Mucosa of descending colon (tissue), 3 donors: ENCODE measurements around the gene RAB11FIP4. TPM values are rescaled to one million over a fixed set of nuclear protein-coding genes. Genes with fewer than 3 reads are reported as not detected.
A peak's percentile ranks its signal among the peaks of the same experiment; 100 is the strongest.

Experiments used
- ATAC-seq: fragments of 200-7000 bp; cut with Tn5 transposase; one replicate; pipeline ENCODE4 v1.9.1; 2020; ENCODE audit warnings: mild to moderate bottlenecking, moderate library complexity
- DNase-seq, 3 donors: peaks; one replicate each; pipeline ENCODE4 v3.0.0-alpha.2; 2020
- H3K36me3 ChIP-seq: fragments of 200-600 bp; one replicate; pipeline ENCODE4 v1.8.0; 2021; ENCODE audit warnings: low read depth, mild to moderate bottlenecking
- H3K4me1 ChIP-seq: fragments of 200-600 bp; one replicate; pipeline ENCODE4 v1.8.0; 2021; ENCODE audit warnings: low read depth, mild to moderate bottlenecking
- H3K4me3 ChIP-seq: fragments of 200-600 bp; one replicate; pipeline ENCODE4 v1.8.0; 2021; ENCODE audit warnings: mild to moderate bottlenecking
- H3K9me3 ChIP-seq: fragments of 200-600 bp; one replicate; pipeline ENCODE4 v1.8.0; 2021; ENCODE audit warnings: mild to moderate bottlenecking
- CTCF ChIP-seq: fragments of 200-600 bp; IDR thresholded peaks from one replicate; pipeline ENCODE4 v1.8.0; 2022; ENCODE audit warnings: antibody characterized with exemption, mild to moderate bottlenecking
- intact Hi-C, 2 donors: fragments of 100-400 bp; cut with DNase I in 1 of 2; cut with micrococcal nuclease in 1 of 2; formaldehyde crosslinking; loops; one replicate each; pipeline versions ENCODE4 v1.11.0 to v1.11.1; 2022; cut with DNase I, micrococcal nuclease
- total RNA-seq, 3 donors: library from RNA; stranded (reverse); fragmentation: NEBNext Ultra II Directional in 2 of 3; extraction: Animal tissue kit (Norgen Biotek cat#: 25700) in 2 of 3; gene quantifications; one replicate each; pipeline versions ENCODE4 v1.2.1 to v1.2.4, GENCODE V29; 2021 to 2023
- donor health status: DM: no; HTN: no; CAD: no; lungs with moderate emphysema.
- donor health status: DM: no; HTN: no; CAD: no.
- donor health status: DM: no; HTN: yes; CAD: no.

The RAB11FIP4 gene
- total RNA-seq, 3 donors from 2014 or later: 24.5 to 49.9 (median 40.7) TPM

- Histone ChIP-seq H3K9me3 (no peaks in the 10 kb centered on the region), H3K4me1 (peaks cover 13% of the 10 kb centered on the region), H3K36me3 (no peaks in the 10 kb centered on the region), H3K4me3 (no peak overlapping the region)
- peak in 1 of 3 donors; percentile 31 for DNase-seq
- intact Hi-C loops: no loop called here
- peak; percentile 44 for ATAC-seq
- no peak for TF ChIP-seq CTCF
Measured at GRCh38 chr17:31581491-31581890, 190.0 kb downstream of the RAB11FIP4 start.

DNA sequence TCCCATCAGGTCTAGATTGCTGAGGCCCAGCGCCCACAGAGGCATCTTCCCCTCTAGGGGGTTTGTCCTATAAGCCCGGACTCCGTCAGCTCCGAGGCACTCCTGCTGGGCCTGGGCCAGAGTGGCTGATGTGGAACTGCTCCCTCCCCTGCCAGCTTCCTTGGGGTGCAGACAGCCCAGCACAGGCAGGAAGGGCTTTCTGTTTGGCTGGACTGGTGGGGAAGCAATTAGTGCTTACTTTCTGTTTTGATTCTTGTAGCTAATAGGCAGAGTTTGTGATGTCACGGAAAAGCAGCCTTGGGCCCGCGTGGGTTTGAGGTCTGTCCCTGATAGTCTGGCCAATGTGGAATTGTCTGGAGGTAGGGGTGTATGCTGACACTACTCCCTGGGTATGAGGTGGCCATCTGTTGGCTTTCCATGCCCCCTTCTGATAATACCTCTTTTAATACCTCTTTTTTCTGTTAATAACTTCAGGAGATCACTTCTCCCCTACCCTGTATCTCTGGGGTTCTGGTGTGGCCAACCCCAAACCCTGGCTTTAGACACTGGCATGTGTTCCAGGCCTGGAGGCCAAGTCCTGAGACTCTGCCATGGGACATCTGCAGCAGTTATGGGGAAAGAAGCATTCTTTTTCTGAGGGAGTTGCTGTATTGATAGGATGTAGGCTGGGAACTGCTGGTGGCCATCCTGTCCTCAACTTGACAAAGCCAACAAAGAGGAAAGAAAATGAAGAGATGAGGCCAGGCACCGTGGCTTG lies 190.9 kb downstream of the RAB11FIP4 start:
- H3K36me3 ChIP-seq: no peaks in the 10 kb centered on the region
- peak; percentile 51 for ATAC-seq
- DNase-seq: peak in 2 of 3 donors; percentile 37 to 74
- no peak for TF ChIP-seq CTCF
- intact Hi-C loops: no loop called here
- no peaks in the 10 kb centered on the region for H3K9me3 ChIP-seq
- no peak overlapping the region for H3K4me3 ChIP-seq
- H3K4me1 ChIP-seq: peaks cover 13% of the 10 kb centered on the region

DNA sequence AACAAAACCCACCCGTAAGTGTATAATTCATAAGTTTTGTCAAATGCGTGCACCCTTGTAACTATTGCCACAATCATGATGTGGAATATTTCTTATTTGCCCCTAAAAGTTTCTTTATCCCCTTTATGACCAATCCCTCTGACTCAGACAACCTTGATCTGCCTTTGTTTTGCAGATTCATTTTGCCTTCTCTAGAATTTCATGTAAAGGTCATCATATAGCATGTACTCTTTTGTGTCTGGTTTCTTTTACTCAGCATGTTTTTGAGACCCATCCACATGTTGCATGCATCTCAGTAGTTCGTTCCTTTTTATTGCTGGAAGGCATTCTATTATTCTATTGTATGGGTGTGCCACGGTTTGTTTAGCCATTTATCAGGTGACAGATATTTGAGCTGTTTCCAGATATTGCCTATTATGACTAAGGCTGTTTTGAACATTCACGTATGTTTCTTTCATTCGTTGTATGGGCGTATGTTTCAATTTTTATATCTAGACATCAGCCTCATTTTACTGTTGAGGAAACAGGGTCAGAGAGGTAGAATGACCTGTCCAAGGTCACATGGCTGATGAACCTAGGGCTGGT lies 192.4 kb downstream of the RAB11FIP4 start:
- Histone ChIP-seq H3K36me3 (no peaks in the 10 kb centered on the region), H3K9me3 (no peaks in the 10 kb centered on the region), H3K4me1 (peaks cover 13% of the 10 kb centered on the region), H3K4me3 (no peak overlapping the region)
- TF ChIP-seq CTCF: no peak
- DNase-seq: no peak
- intact Hi-C loops: no loop called here
- no peak for ATAC-seq

- Histone ChIP-seq H3K4me3 (no peak overlapping the region), H3K36me3 (no peaks in the 10 kb centered on the region), H3K4me1 (peaks cover 13% of the 10 kb centered on the region), H3K9me3 (no peaks in the 10 kb centered on the region)
- TF ChIP-seq CTCF: no peak
- DNase-seq: no peak
- ATAC-seq: no peak
- intact Hi-C loops: no loop called here
Measured at GRCh38 chr17:31584438-31585279, 193.2 kb downstream of the RAB11FIP4 start.

GRCh38 chr17:31585280-31585630 lies 193.8 kb downstream of the RAB11FIP4 start:
- H3K4me3 ChIP-seq: no peak overlapping the region
- intact Hi-C loops: no loop called here
- H3K9me3 ChIP-seq: no peaks in the 10 kb centered on the region
- no peak for TF ChIP-seq CTCF
- DNase-seq (no peak), ATAC-seq (no peak)
- no peaks in the 10 kb centered on the region for H3K36me3 ChIP-seq
- peaks cover 13% of the 10 kb centered on the region for H3K4me1 ChIP-seq
